GM20431 (cell line): ENCODE results near the gene AFF2.

ENCODE experiments used
- in situ Hi-C: fragments of 300-500 bp; cut with MseI, MboI; formaldehyde crosslinking; loops from one replicate; pipeline ENCODE4 v1.15.0; 2020; ENCODE audit warnings: low sequenced_read_pairs; ENCODE audit not compliant: unreplicated experiment

AFF2 gene

GRCh38 chrX:148813967-148814366 is 313.6 kb downstream of the AFF2 start:
- in situ Hi-C loops, result no loop called here

DNA sequence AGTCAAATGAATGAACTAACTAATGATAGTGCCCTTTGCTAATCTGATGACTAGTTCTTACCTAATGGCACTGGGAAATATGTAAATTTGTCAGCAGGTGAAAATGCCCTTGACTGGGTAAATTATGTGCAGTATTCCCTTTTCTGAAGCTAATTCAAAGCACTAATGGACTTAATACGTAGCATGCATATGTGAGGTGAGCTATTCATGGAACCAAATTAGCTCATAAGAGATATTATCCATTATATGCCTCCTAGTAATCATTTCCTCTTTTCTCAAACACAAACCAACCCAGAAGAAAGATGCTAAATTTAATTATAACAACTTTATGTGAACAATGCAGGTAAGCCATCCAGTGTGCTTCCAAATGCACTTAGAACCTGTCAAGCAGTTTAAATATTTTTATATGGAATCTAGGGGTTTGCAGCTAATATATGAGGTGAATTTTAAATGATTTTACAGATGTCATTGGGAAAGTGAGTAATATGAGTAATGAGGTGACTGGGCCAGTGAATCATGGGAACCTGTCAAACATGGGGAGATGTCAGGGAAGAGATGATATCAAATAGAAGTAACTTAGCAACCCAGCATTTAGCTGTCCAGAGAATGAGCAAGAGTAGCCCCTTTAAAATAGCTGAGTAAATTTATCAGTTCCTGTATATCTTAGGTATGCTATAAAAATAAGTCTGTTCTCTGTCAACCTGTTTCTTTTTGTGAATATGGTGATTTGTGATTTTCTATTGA is 315.0 kb downstream of the AFF2 start:
- in situ Hi-C loops, result no loop called here

DNA sequence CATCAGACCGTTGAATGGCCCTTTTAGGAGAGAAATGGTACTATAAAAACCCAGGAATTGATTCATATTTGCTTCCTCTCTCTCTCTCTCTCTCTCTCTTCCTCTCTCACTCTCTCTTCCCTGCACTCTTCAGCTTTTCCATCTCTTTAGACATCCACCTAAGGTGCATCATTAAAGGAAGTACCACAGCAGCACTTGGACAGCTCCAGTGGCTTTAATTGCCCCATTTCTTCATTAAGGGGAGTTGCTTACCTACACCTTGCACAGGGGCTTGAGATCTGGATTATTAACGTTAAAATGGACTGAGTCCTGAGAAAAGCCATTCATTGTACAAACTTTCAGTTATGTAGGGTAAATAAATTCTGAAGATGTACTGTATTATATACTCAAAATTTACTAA is 323.6 kb downstream of the AFF2 start:
- in situ Hi-C loops, result no loop called here

DNA sequence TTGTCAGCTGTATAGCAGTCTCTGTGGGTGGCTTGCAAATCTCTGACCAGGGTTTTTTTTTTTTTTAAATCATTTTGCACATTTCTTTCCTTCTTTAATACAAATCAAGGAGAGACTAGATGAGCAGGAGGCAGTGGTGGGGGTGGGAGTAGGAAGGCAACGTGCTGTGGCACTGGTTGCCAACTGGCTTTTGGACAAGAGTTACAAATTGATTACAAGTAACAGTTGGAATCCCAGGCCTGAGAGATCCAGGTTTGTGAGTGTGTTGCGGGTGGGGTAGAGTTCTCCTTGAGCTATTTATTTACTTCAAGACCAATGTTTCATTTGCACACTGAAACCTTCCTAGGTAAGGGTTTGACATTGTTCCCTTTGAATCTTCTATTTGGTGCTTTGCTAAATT is 325.3 kb downstream of the AFF2 start:
- in situ Hi-C loops, result no loop called here

GRCh38 chrX:148836741-148837140 is 336.3 kb downstream of the AFF2 start:
- in situ Hi-C loops, result no loop called here

DNA sequence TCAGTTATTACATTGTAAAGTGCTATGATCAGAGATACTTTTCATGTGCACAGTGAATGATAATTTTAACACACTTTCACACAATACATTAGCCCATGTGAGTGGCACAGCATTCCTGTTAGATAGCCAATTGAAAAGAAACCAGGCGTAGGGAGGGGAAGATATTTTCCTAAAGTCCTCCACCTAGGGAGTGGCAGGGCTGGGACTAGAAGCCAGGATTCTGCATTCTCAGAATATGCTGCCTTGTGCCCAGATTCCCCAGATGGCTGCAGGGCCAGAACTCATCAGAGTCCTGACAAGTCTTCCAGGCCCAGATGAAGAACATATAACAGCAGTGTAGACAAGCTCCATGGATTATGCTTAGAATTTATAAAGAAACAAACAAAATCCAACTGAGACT is 350.2 kb downstream of the AFF2 start:
- in situ Hi-C loops, result no loop called here

GRCh38 chrX:148854306-148854705 is 353.9 kb downstream of the AFF2 start:
- in situ Hi-C loops, result no loop called here

- in situ Hi-C loops, result no loop called here
Measured at GRCh38 chrX:148856505-148856904, 356.1 kb downstream of the AFF2 start.

- in situ Hi-C loops, result no loop called here
Measured at GRCh38 chrX:148865277-148866210, 365.1 kb downstream of the AFF2 start.

DNA sequence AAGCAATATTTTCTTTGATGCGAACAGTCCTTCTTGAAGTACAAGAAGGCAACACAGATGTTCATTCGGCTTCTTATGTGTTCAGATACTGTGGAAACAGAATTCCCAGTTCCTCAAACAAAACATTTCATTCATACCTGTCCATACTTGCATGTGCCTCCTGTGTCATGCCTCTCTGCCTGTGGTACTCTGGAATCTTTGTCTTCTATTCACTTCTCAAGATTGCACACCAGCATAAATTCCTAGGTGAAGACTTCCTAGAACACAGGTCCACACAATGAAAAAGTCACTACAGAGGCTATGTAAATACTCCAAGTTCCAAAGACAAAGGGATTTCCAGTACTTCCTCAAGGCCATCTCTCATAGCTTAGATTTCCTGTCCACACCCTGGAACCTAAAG is 367.2 kb downstream of the AFF2 start:
- in situ Hi-C loops, result no loop called here

- in situ Hi-C loops, result no loop called here
Measured at GRCh38 chrX:148871422-148872160, 371.2 kb downstream of the AFF2 start.

GRCh38 chrX:148872161-148872535 is 371.7 kb downstream of the AFF2 start:
- in situ Hi-C loops, result no loop called here

DNA sequence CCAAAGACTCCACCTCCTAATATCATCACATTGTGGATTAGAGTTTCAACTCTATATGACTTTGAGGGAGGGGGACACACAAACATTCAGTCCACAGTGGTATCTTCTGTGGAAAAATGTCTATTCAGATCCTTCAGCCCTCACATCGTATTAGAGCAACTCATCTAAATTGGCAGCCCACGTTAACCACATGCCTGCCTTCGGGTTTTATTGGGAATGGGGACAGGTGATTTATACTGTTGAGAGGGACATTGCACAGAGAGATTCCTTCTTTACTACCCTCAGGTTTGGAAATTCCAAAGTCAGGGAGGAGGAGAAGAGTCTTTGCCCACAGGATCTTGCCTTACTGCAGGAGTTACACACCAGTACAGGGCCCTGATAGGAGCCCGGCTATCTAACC is 372.5 kb downstream of the AFF2 start:
- in situ Hi-C loops, result no loop called here

- in situ Hi-C loops, result no loop called here
Measured at GRCh38 chrX:148874636-148875246, 374.3 kb downstream of the AFF2 start.

DNA sequence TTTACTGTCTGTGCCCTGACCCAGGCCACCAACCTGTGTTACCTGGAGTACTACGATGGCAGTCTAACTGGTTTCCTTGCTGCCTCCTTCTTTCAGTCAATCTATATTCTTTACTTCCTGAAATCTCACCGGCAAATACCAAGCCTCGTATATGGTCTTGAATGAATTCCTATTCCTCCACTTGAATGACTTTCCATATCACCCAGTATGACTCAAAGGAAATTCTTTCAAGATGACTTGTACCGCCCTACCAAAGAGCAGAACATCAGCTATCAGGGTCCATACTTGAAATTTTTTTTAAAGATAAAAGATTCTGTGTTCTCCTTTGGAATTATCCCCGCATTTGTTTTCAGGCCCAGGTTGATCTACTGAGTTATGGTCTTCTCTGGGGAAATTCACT is 378.0 kb downstream of the AFF2 start:
- in situ Hi-C loops, result no loop called here

DNA sequence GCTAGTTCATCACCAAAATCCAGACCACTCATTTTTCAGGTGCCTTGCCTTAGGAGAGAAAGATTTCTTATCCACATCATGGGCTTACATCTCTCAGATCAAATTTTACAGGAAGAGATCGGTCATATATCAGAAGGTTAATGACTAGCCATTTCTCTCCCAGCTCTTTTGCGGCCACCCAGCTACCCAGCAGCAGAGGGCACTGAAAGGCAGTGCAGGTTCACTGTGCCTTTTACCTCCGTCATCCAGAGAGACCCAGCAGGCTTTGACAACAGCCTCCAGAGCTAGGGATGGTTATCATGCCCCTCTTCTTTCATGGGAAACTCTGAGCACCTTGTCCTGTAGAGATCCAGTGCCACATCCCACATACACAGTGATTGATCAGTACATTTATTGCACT is 384.8 kb downstream of the AFF2 start:
- in situ Hi-C loops, result no loop called here

DNA sequence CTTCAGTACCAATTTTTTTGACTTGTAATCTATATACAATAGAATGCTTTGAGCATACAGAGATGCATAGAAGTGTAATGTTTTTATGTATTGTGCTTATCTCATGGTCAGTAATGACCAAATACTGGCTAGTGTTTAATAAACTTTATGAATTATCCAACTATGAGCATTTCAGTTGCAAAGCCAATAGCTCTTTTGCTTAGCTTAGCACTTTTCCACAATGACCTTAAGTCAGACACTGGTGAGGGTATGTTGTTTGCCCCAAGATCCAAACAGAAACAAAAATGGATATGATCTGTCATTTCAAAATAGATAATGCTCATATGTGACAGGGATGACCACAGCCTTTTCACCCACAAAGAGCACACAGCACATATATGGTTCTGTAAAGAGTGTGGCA is 393.0 kb downstream of the AFF2 start:
- in situ Hi-C loops, result no loop called here

GRCh38 chrX:148902581-148902980 is 402.2 kb downstream of the AFF2 start:
- in situ Hi-C loops, result no loop called here

DNA sequence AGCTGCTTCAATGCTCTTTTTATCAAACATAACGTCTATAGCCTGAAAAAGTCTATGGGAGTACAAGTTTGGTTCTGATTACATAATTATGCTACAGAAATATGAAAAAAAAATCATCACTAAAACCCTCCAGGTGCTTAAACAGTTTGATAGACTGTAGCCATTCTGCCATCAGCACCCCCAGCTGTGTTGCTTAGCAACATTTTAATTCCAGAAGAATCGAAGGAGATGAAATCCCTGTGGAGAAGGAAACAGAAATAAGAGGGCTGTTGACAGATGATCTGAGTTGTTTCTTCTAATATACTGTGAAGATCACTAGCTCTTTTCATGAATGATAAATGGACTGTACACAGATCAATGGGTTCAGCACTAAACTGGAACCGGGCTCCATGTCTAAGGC is 402.8 kb downstream of the AFF2 start:
- in situ Hi-C loops, result no loop called here

DNA sequence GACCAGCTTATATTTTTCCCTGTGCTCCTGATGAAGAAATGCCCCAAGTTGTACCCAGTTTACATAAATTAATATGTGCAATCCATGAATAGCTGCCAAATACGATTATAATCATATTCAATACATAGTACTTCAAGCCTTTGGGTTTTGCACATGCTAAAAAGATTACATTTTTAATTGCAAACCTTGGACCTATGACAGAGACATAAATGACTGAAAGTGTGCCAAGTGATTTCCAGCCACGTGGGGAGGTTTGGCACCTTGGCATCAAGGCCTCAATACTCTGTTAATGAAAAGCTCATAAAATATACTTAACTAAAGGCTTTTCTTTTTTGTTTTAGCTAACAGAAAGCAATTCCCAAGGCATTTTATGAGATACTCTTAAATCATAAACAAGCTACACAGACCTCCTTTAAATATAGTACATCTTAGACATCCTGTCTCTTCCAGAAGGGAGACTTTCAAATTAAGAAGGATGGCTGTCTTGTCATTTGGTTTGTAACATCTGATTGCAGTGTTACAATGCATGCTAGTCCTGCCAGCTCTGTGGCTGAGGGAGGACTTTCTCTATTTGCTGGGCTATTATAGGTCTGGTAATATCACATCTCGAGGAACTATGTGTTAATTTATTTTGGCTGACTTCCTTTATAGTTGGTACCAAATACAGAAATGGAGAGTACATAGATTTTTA is 404.1 kb downstream of the AFF2 start:
- in situ Hi-C loops, result no loop called here
